ENCODE results near the gene SLC22A3. TPM values are rescaled to one million over a fixed set of nuclear protein-coding genes. Genes with fewer than 3 reads are reported as not detected.

The SLC22A3 gene
- total and polyA plus RNA-seq, 2 of the 13 experiments (the other 11 are each of a cell fraction or from before 2014, with no cell fraction given) = 12.0 to 31.5 TPM

- DNase-seq (ENCODE audit: low spot score) = peak; percentile 87
- peaks cover 47% of the 10 kb centered on the region for H3K4me1 ChIP-seq (ENCODE audit: insufficient read depth, low read length)
- under 1% methylated on average over 23 of the region's 23 CpGs for whole genome bisulfite sequencing (ENCODE audit: low lambda C conversion rate)
- peak overlapping the region; percentile 85 for H3K4me2 ChIP-seq (ENCODE audit: low read depth, low read length)
- in situ Hi-C loops (cut with HindIII; ENCODE audit: extremely low pct_ligation_motif_present, low pct_unique_long_range_greater_than_20kb) = no loop called here
- H3K4me3 ChIP-seq (replicated peaks in 1 of 3; ENCODE audit: insufficient read depth in 1 of 3, low read depth in 2 of 3, low read length in 3 of 3) = peak overlapping the region; percentile 74 to 86 (median 86)
- H3K27ac ChIP-seq (ENCODE audit: extremely low read length, insufficient read depth, low read length) = peak overlapping the region; percentile 95
- H3K9ac ChIP-seq (ENCODE audit: insufficient read depth, low read depth, low read length) = peak overlapping the region; percentile 92
- ChIA-PET POLR2A (interaction anchor here (0.9 to 2.7 kb wide), 3 partner anchors 24 to 189 kb away, joined by 3 to 28 read pairs (median 6); no protein-coding TSS in a partner anchor), CTCF (ENCODE audit: low intra/inter-chr PET ratio, low total read pairs) (no interaction called here)
- no peaks in the 10 kb centered on the region for H3K36me3 ChIP-seq (replicated peaks in 1 of 2; ENCODE audit: control insufficient read depth in 1 of 2, insufficient read depth in 2 of 2, low read length in 2 of 2)
- intact Hi-C loops (cut with micrococcal nuclease; ENCODE audit: unreplicated experiment) = loop anchor here (1.0 to 5.0 kb wide), 3 partner anchors 45 to 212 kb away; no protein-coding TSS in a partner anchor
- no peaks in the 10 kb centered on the region for H3K9me3 ChIP-seq (ENCODE audit: low read length)
- peak; percentile 70 for FAIRE-seq
- ATAC-seq = peak; percentile 75
- TSS peak; percentile 43 for BruUV-seq (replicated peaks)
- no peaks in the 10 kb centered on the region for H4K20me1 ChIP-seq (ENCODE audit: insufficient read depth, low read length)
- H3K27me3 ChIP-seq (ENCODE audit: control insufficient read depth in 1 of 2, insufficient read depth in 2 of 2, low read length in 2 of 2) = peaks cover 0 to 6% of the 10 kb centered on the region in 2 experiments; a peak in 1 of 5 replicates
- H3K79me2 ChIP-seq (ENCODE audit: insufficient read depth, low read length) = peaks cover 51% of the 10 kb centered on the region
- H2AFZ ChIP-seq (ENCODE audit: low read length) = peak overlapping the region; percentile 20
- TF ChIP-seq PRDM15 (CRISPR knock-in tag; IDR thresholded peaks at IDR 0.05) (no peak; the same call in 1 of the 2 replicates), RFX5 (IDR thresholded peaks at IDR 0.05; ENCODE audit: low read depth, low read length) (no peak), RARA (CRISPR knock-in tag; IDR thresholded peaks at IDR 0.05) (peak; percentile 72), FUBP1 (CRISPR knock-in tag; IDR thresholded peaks at IDR 0.05; ENCODE audit: borderline replicate concordance) (0 out of 2 replicates have a peak, but pooled peaks have one; percentile 73), FLYWCH1 (CRISPR knock-in tag; IDR thresholded peaks at IDR 0.05) (0 out of 2 replicates have a peak, but pooled peaks have one; percentile 12), HMG20B (CRISPR knock-in tag; conservative IDR thresholded peaks at IDR 0.05) (peak; percentile 46; the same call in 1 of the 2 replicates), MAX (IDR thresholded peaks at IDR 0.05) (peak; percentile 61), ZNF639 (CRISPR knock-in tag; conservative IDR thresholded peaks at IDR 0.05) (0 out of 2 replicates have a peak, but pooled peaks have one; percentile 26), ZNF33A (CRISPR knock-in tag; IDR thresholded peaks at IDR 0.05; ENCODE audit: borderline replicate concordance) (no peak), GZF1 (CRISPR knock-in tag; IDR thresholded peaks at IDR 0.05) (peak; percentile 86), CEBPB (IDR thresholded peaks at IDR 0.05; ENCODE audit: borderline replicate concordance, low read depth, low read length) (peak; percentile 40; the same call in 1 of the 2 replicates)
Observed at GRCh38 chr6:160349020-160349441, 853 bp downstream of the SLC22A3 start.

Measured in HepG2 (cell line).